Measurements from ENCODE around the gene THOC5.

GRCh38 chr22:29456211-29456671, 97.3 kb downstream of the THOC5 start:
- TF ChIP-seq CTCF (IDR thresholded peaks at IDR 0.05; ENCODE audit: insufficient read depth, low read length, poor library complexity, severe bottlenecking) (no peak), EZH2phosphoT487 (conservative IDR thresholded peaks at IDR 0.05; ENCODE audit: low read length) (no peak)
